Bronchial epithelial cell (primary cell): ENCODE data around the gene MPPE1. TPM values are rescaled to one million over a fixed set of nuclear protein-coding genes. Genes with fewer than 3 reads are reported as not detected.
"Not testable (repeated sequence)": the region's sequence is repeated elsewhere in the genome, so short reads cannot be mapped to it uniquely, and the experiment has no call there.

ENCODE experiments used
- DNase-seq: peaks from one replicate; pipeline ENCODE4 v3.0.0-alpha.2; 2010; ENCODE audit warnings: low read depth
- FAIRE-seq: peaks from 2 replicates; lab custom pipeline; 2011; peaks lifted over from hg19 to GRCh38; lab: Jason Lieb, UNC
- H3K27me3 ChIP-seq: 2 replicates; pipeline ENCODE4 v1.5.1; 2011; ENCODE audit warnings: low read length; ENCODE audit not compliant: control insufficient read depth, insufficient read depth
- H3K36me3 ChIP-seq: 2 replicates; pipeline ENCODE4 v1.5.1; 2011; ENCODE audit warnings: low read length; ENCODE audit not compliant: control insufficient read depth, insufficient read depth
- H3K4me3 ChIP-seq: 2 replicates; pipeline ENCODE4 v1.5.1; 2011; ENCODE audit warnings: mild to moderate bottlenecking, low read depth, low read length, control low read depth
- total RNA-seq: library from RNA; depleted of rRNA; stranded (reverse); fragments of >200 nt; gene quantifications from 2 replicates; pipeline ENCODE4 v1.2.1, GENCODE V29; 2014
- TF ChIP-seq, protein P1 (sequence below): IDR thresholded peaks from 2 replicates; pipeline ENCODE4 v1.5.1; 2011; ENCODE audit warnings: mild to moderate bottlenecking, moderate library complexity, low read length, control low read depth, inconsistent platforms; ENCODE audit not compliant: insufficient read depth, severe bottlenecking

Gene MPPE1
- total RNA-seq, 1 donor from 2014 or later: 22.1 TPM

DNA sequence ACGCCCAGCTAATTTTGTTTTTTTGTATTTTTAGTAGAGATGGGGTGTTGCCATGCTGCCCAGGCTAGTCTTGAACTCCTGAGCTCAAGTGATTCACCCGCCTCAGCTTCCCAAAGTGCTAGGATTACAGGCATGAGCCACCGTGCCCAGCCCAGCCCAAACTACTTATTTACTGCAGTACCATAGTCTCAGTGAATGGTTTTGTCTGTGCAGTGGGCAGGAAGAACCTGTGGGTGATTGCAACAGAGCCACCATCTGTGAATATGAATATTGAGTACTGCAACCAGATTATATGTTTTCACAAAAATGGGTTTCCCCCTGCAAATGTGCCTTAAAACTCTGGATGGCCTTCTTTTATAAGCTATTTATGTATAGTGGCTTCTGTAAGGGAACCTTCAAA is 9.1 kb downstream of the MPPE1 start:
- TF ChIP-seq, protein P1, sequence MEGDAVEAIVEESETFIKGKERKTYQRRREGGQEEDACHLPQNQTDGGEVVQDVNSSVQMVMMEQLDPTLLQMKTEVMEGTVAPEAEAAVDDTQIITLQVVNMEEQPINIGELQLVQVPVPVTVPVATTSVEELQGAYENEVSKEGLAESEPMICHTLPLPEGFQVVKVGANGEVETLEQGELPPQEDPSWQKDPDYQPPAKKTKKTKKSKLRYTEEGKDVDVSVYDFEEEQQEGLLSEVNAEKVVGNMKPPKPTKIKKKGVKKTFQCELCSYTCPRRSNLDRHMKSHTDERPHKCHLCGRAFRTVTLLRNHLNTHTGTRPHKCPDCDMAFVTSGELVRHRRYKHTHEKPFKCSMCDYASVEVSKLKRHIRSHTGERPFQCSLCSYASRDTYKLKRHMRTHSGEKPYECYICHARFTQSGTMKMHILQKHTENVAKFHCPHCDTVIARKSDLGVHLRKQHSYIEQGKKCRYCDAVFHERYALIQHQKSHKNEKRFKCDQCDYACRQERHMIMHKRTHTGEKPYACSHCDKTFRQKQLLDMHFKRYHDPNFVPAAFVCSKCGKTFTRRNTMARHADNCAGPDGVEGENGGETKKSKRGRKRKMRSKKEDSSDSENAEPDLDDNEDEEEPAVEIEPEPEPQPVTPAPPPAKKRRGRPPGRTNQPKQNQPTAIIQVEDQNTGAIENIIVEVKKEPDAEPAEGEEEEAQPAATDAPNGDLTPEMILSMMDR: no peak
- Histone ChIP-seq H3K27me3 (no peaks in the 10 kb centered on the region), H3K4me3 (no peak overlapping the region), H3K36me3 (peaks cover 5% of the 10 kb centered on the region)
- FAIRE-seq (no peak), DNase-seq (no peak)

DNA sequence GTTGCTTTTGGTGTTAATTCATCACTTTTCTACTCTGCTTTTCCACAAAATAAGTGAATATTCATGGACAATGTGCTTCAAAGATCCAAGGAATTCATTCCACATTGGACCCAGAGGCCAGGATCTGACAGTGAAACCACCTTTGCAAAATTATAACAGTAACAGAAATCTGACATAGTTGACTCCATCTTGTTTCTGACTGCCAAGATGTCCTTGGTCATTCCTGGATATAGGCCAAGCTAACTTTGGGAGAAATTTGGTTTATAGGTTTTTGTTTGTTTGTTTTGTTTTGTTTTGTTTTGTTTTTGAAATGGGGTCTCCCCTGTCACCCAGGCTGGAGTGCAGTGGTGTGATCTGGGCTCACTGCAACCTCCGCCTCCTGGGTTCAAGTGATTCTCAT is 10.3 kb downstream of the MPPE1 start:
- TF ChIP-seq, protein P1: no peak
- H3K4me3 ChIP-seq: no peak overlapping the region
- FAIRE-seq (no peak), DNase-seq (no peak)
- H3K36me3 ChIP-seq: peaks cover 5% of the 10 kb centered on the region
- H3K27me3 ChIP-seq: no peaks in the 10 kb centered on the region

DNA sequence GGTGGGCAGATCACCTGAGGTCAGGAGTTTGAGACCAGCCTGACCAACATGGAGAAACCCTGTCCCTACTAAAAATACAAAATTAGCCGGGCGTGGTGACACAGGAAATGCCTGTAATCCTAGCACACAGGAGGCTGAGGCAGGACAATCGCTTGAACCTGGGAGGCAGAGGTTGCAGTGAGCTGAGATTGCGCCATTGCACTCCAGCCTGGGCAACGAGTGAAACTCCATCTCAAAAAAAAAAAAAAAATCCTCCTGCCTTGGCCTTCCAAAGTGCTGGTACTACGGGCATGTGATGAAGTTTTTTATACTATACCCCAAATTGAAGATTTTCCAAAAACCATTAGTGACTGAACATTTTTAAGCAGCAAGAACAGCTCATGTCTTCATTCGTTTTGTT is 15.7 kb downstream of the MPPE1 start:
- H3K36me3 ChIP-seq, H3K4me3 ChIP-seq, DNase-seq, FAIRE-seq, H3K27me3 ChIP-seq: not testable (repeated sequence)

DNA sequence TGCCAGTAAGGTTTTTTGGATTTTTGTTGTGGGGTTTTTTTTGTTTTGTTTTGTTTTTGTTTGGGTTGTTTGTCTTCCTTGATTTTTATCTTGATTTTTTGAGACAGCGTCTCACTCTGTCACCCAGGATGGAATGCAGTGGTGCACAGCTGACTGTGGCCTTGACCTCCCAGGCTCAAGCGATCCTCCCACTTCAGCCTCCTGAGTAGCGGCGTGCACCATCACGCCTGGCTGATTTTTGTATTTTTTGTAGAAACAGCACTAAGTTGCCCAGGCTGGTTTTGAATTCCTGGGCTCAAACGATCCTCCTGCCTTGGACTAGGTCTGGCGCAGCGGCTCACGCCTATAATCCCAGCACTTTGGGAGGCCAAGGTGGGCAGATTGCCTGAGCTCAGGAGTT is 16.4 kb downstream of the MPPE1 start:
- Histone ChIP-seq H3K4me3 (no peak overlapping the region), H3K27me3 (no peaks in the 10 kb centered on the region), H3K36me3 (peaks cover 5% of the 10 kb centered on the region)
- DNase-seq (no peak), FAIRE-seq (no peak)
- TF ChIP-seq, protein P1: no peak

DNA sequence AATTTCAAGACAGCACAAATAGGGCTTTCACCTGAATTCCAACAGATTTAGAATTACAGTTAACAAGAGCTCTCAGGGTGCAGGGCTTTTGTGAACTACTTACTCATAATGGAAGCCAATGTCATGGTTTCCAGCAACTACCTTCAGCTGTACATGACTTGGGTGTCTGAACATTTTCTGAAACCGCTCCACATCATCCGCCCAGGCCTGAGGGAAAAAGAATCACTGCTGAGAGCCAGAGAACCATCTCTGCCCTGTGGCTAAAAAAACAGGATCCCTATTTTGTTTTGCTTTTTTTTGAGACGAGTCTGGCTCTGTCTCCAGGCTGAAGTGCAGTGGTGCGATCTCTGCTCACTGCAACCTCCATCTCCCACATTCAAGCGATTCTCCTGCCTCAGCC is 18.8 kb downstream of the MPPE1 start:
- TF ChIP-seq, protein P1: no peak
- FAIRE-seq: no peak

DNA sequence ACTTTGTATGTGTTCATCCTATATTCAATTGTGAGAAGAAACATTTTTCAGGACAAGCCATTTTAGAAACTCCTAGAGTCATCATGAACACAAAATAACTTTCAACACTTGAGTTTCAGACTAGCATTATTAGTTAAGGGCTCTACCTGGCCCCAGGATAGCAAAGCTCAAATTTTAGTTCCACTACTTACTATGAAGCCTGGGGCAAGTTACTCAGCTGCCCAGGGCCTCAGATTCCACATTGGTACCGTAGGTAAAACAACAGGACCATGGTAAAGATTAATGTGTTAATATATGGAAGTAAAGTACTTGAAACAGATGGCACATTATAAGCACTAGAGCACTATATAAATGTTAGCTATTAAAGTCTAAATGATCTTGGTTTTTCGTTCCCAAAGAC is 19.4 kb downstream of the MPPE1 start:
- no peak for DNase-seq
- H3K4me3 ChIP-seq: no peak overlapping the region
- FAIRE-seq: no peak
- TF ChIP-seq, protein P1: no peak
- no peaks in the 10 kb centered on the region for H3K27me3 ChIP-seq
- peaks cover 8% of the 10 kb centered on the region for H3K36me3 ChIP-seq

More for the DNA sequence above, 18.8 kb downstream of the MPPE1 start:
- no peak overlapping the region for H3K4me3 ChIP-seq
- H3K36me3 ChIP-seq: peaks cover 8% of the 10 kb centered on the region
- H3K27me3 ChIP-seq: no peaks in the 10 kb centered on the region
- DNase-seq: no peak
